NCI-H2171 treated with DMSO at 0.1 percent for 48 hours (cell line): ENCODE measurements around the gene PPP1R14B.
A peak's percentile ranks its signal among the peaks of the same experiment; 100 is the strongest.

Experiments
- DNase-seq: peaks from one replicate; lab custom pipeline; 2025; lab: John Stamatoyannopoulos, UW

The PPP1R14B gene

DNA sequence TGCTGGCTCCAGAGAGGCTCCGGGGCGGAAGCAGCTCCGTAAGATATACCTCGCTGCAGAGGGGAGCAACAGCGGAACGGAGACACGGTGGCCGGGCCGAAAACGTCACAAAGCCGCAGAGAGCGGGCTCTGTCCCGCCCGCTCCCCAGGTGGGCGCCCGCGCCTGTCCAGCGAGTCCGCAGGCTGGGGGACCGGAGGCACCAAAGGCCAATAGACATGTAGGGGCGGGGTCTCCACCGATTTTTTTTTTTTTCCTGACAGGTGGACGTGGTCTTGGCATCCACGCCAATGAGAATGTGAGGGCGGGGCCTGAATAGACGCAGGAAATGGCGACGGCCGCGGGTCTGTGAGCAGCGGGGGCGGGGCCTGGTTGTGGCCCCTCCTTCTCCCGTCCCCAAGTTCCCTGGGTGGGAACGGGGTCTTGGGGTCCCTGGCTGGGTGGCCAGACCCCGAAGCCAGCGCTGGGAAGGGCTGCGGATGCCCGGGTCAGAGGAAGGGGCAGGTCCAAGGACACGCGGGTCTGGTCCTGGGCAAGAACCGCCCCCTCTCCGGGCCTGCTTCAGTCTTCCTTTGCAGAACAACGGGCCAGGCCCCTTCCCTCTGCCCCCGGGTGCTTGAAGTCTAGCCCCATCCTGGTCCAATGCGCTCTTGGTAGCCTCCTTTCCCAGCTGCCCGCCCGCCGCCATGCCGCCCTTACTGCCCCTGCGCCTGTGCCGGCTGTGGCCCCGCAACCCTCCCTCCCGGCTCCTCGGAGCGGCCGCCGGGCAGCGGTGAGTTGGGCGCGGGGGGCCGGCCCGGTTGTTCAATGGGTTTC is 16.4 kb downstream of the PPP1R14B start, which contains the start of gene DNAJC4:
Gene DNAJC4 (plus strand): TSS at position 378 of the 814 bp plus-strand sequence. CDS start 307 bp downstream, at position 685.
- peak; percentile 91 for DNase-seq

DNA sequence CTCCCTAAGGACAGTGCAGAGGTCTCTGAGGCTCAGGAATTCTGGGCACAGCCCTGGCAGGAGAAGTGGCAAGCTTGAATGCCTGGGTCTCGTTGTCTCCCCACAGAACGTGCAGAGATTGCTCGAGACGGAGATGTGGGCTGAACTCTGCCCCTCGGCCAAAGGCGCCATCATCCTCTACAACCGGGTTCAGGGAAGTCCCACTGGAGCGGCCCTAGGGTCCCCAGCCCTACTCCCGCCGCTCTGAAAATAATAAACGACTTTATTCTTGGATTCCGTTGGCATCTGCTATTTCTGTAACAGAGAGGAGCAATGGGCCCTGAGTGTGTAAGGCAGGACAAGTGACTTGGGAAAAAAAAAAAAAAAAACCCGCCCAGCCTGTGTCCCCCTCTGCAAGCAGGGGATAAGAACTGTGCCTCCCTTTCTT is 17.0 kb downstream of the PPP1R14B start:
- DNase-seq, result no peak

DNA sequence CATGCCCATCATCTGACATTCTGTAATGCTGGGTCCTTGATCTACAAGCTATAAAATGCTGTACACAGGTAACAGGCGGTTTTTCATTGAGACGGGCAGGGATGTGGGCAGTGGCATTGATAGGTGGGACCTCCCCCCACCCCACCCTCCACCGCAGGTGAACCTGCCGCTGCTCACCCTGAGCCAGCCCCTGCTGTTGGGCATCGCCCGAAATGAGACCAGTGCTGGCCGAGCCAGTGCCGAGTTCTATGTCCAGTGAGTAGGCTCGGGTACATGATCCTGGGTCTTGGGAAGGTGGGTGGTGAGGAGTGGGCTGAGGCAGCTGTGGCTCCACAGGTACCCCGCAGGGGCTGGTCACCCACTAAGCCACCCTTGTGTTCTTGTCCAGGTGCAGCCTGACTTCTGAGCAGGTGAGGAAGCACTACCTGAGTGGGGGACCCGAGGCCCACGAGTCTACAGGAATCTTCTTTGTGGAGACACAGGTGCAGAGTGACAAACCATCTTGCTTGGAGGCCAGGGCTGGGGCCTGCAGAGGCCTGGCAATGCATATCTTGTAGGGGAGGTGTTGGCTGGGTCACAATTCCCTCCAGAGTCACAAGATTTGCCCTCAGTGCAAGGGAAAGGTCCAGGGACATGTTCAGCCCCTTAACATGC is 17.5 kb downstream of the PPP1R14B start:
- DNase-seq, result no peak

DNA sequence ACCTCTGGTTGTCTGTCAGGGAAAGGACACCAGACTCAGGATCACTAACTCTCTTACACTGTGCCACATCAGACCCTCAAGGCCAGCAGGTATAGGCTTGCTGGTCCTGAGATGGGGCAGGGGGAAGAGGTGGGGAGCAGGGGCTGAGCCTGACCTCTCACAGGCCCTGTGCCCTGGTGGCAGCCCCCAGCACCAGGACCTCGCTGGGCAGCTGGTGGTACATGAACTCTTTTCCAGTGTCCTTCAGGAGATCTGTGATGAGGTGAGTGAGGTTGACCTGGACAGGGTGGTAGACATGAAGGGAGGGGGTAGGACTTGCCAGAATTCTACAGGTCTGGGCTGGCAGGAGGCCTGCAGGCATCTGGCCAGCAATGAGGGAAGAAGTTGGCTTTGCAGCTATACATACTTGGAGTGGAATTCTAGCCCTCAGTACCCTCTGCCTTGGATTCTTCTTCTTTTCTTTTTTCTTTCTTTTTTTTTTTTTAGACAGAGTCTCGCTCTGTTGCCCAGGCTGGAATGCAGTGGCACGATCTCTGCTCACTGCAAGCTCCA is 19.3 kb downstream of the PPP1R14B start:
- no peak for DNase-seq

DNA sequence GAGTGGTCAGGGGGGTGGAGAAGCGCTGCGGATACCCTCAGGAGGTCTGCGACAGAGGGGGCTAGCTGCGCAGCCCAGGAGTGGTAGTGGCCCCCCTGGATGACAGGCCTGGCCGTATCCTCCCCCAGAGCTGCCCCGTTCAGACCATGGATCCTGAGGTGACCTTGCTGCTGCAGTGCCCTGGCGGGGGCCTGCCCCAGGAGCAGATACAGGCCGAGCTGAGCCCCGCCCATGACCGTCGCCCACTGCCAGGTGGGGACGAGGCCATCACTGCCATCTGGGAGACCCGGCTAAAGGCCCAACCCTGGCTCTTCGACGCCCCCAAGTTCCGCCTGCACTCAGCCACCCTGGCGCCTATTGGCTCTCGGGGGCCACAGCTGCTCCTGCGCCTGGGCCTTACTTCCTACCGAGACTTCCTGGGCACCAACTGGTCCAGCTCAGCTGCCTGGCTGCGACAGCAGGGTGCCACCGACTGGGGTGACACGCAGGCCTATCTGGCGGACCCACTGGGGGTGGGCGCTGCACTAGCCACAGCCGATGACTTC is 20.2 kb downstream of the PPP1R14B start:
- DNase-seq, result peak; percentile 52

DNA sequence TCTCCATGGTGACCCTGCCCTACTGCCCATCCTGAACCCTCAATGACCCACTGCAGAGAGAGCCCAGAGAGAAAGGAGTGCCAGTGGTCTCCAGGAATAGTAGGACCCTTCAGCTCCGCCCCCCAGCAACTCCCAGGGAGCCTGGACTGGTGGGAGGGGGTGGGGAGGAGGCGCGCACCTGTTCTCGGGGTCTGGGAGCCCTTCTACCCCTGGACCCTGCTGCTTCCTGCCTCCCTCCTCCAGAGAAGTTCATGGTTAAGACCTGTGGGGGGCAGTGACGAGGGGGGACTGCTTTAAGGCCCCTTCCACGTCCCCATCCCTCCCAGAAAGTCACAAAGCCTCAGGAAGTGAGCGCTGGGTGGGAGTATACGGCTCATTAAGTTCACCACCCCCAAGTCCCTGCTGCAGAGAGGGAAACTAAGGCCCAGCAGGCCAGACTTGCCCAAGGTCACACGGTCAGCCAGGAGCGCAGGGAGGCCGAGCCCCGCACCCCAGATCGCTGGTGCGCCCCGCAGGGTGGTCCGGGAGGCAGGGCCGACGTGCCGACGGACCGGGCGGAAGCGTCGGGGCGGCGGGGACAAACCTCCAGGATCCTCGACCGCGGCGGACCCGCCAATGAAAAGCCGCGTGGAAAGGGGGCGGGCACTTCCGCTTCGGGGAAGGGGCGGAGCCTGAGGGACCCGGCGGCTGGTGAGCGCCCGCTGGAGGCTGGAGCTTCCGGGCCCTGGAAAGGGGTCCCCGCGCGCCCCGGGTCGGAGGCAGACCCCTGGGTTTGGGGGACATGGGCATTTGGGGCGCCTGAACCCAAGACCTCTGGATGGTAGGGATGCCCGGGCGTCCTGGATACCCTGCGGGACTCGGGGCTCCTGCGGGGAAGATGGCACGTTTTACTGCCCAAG is 20.9 kb downstream of the PPP1R14B start, which contains the start of the genes NUDT22 and TRPT1:
Gene NUDT22 (plus strand): TSS at position 667 of the 899 bp plus-strand sequence. CDS start 379 bp downstream, outside the sequence.
Gene TRPT1 (minus strand): TSS at position 579 of the 899 bp plus-strand sequence. CDS start 326 bp downstream, at position 253.
- peak; percentile 83 for DNase-seq

DNA sequence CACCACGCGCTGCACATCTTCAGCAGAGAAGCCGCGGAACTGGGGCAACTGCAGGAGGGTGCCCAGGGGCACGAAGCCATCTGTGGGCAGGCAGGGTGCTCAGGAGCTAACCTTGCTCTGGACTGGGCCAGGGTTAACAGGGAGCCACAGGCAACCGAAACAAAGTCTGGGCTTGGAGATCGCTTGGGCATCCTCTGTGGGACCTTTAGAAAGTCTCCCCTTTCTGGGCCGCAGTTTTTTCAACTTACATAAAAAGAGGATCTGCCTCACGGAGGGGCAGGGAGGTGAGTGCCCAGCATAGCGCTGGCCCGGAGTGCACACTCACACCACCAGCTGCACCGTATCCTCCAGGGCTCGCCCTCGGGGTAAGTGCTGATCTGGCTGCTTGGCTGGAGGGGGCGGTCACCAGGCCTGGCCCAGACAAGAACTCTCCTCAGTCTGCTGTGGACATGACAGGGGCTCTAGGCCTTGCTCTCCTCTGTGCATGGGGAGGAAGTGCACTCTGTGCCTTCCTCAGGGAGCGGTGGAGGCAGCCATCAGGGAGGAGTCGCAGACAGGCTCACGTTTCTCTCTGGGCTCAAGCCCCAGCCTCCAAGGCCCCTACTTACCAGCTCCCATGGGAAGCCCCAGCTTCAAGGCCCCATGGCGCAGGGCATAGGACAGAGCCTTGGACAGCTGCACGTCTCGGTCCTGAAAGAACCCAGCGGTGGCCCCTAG is 21.7 kb downstream of the PPP1R14B start:
- no peak for DNase-seq

DNA sequence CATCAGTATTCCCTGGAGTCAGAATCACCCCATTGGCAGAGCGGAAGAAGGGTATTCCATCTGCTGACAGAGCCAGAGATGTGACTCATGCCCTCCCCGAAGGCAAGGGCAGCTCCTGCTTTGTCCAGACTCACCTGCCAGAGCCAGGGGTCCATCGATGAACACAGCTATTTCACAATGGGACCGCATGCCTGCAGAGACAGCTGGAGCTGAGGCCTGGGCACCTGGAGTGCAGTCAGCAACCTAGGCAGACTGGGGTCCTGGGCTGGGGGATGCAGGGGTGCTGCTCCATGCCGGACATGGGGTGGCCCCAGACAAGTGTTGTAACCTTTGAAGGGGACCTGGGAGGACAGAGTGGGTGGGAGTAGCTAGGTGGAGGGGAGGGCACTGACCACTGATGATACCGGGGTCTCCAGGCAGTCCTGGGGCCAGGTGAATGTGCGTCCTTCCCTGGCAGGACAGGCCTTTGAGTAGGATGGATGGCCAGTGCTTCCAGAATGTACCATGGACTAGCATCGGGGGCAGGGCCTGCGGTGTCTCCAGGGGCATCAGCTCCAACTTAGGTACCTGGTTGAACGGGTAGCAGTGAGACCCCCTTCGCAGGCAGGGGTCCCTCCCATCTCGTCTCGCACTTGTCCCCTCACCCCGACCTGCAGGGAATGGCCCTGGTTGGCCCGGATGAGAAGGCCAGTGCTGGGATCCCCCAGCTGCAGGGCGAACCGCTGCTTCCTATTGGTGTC is 22.4 kb downstream of the PPP1R14B start:
- DNase-seq, result no peak

DNA sequence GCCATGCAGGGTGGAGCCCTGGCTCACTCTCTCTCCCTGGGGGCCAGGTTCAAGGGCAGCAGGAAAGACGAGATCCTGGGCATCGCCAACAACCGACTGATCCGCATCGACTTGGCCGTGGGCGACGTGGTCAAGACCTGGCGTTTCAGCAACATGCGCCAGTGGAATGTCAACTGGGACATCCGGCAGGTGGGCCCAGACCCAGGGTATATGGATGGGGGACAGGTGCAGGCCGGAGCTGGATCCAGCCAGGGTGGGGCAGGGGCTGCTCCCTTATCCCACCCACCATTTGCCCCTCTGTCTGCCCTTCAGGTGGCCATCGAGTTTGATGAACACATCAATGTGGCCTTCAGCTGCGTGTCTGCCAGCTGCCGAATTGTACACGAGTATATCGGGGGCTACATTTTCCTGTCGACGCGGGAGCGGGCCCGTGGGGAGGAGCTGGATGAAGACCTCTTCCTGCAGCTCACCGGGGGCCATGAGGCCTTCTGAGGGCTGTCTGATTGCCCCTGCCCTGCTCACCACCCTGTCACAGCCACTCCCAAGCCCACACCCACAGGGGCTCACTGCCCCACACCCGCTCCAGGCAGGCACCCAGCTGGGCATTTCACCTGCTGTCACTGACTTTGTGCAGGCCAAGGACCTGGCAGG is 23.6 kb downstream of the PPP1R14B start:
- no peak for DNase-seq

DNA sequence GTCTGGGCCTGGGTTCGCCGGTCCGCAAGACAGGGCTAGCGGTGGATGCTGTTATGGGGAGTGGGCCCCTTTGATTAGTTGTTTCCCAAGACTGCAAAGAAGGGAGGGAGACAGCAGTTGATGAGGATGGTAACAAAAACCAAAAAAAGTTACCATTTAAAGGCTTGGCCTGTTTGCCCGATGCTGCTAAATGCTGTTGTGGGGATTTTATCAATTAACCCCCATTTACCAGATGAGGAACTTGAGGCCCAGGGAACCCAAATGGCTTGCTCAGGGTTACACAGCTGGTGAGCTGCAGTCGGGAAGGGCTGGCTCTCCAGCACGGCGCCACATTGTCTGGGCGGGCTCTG is 24.1 kb downstream of the PPP1R14B start:
- DNase-seq, result no peak

DNA sequence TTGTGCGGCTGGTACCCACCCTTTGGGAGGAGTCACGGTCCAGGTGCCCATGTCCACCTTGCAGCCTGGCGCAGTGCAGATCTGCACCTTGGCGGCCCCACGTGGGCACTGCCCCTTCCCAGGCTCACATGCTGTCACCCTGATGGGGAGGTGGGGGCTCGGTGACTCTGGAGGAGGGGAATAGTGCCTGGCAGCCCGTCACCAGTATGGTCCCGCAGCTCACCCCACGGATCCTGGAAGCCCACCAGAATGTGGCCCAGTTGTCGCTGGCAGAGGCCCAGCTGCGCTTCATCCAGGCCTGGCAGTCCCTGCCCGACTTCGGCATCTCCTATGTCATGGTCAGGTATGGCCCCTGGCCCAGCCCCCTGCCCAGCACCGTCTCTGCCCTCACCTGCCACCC is 25.9 kb downstream of the PPP1R14B start:
- no peak for DNase-seq

DNA sequence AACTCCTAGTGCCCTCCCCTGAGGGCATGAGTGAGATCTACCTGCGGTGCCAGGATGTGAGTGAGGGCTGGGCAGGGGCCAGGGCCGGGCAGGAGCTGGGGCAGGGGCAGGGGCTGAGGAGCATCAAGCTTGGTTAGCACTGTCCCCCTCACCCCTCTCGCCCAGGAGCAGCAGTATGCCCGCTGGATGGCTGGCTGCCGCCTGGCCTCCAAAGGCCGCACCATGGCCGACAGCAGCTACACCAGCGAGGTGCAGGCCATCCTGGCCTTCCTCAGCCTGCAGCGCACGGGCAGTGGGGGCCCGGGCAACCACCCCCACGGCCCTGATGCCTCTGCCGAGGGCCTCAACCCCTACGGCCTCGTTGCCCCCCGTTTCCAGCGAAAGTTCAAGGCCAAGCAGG is 26.5 kb downstream of the PPP1R14B start:
- no peak for DNase-seq

DNA sequence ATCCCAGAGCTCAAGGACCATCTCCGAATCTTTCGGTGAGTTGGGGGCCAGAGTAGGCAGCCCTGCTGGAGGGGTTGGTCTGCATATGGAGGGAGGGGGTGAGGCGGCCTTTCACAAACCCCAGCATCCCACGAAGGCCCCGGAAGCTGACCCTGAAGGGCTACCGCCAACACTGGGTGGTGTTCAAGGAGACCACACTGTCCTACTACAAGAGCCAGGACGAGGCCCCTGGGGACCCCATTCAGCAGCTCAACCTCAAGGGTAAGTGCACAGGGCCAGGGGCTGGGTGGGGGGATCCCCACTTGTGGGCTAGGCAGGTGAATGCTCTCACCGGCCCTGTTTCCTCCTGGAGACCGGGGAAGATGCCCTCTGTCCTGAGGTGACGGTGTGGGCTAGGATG is 27.0 kb downstream of the PPP1R14B start:
- DNase-seq, result no peak

DNA sequence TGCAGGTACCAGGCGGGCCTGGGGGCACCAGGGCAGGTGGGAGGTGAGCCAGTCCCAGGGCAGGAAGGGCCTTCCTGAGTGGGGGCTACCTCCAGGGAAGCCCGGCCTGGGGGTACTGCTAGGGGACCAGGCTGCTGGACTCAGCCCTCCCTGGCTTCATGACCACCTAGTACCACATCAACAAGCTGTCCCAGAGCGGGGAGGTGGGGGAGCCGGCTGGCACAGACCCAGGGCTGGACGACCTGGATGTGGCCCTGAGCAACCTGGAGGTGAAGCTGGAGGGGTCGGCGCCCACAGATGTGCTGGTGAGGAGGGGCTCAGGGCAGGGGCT is 27.4 kb downstream of the PPP1R14B start:
- no peak for DNase-seq

DNA sequence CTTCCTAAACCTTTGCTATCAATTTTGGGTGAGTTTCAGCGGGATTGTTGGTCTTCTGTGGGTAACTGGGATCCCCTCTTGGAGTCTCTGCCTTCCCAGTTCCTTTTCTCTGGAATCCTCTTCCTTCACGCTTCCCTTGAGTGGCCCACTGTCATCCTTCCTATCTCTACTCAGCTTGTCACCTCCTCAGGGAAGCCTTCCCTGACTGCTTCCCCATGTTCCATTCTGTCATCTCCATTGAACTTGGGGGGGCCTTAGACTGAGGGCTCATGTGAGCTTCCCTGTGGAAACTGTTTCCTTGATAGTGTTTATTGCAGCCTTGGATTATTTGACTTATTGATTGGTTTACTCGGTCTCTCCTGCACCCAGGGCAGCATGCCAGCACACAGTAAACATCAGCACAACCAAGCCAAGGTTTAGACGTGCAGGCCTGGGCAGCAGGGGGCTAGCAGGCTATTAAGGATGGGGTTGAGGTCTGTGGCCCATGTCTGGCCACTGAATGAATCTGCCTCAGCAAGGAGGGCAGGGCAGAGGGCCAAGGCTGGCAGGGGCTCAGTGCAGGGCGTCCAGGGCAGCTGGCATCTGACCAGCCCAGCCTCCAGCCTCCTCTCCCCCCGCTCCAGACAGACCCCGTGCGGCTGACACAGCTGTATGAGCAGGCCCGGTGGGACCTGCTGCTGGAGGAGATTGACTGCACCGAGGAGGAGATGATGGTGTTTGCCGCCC is 28.0 kb downstream of the PPP1R14B start:
- DNase-seq, result no peak

DNA sequence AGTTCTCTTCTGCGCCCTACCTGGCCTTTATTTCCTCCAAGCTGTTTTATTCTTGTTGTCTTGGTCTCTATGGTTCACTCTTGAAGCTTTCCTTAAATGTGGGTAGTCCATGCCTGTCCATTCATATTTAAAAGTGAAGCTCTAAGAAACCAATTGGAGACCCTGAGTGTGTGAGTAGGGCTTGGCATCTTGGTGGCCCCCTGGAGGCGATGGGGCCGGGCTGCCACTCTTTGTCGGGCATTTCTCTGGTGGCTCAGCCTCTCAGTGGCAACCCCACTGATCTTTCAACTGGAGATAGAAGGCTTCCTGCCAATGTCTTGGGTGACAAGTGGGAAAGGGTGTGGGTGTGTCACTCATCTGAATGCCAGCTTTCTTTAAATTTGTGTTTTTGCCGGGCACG is 29.9 kb downstream of the PPP1R14B start:
- no peak for DNase-seq

DNA sequence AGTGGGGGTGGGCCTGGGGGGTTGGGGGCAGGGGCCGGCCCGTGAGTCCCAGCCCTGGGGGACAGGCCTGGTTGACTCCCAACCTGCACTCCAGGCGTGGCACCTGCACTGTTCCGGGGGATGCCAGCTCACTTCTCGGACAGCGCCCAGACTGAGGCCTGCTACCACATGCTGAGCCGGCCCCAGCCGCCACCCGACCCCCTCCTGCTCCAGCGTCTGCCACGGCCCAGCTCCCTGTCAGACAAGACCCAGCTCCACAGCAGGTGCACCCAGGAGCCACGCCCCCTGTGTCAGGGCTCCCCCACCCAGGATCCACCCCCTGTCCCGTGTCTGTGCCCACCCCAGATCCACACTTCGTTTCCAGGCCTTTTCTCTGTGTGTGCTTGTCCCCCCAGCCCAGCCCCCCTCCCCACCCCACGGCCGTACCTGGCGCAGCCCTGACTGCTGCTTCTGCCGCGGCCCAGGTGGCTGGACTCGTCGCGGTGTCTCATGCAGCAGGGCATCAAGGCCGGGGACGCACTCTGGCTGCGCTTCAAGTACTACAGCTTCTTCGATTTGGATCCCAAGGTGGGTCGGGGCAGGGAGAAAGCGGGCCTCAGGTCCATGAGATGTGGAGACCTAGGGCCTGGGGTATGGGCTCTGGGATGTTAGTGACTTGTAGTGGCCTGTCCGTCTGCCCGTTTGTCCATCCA is 35.4 kb downstream of the PPP1R14B start:
- DNase-seq, result no peak

DNA sequence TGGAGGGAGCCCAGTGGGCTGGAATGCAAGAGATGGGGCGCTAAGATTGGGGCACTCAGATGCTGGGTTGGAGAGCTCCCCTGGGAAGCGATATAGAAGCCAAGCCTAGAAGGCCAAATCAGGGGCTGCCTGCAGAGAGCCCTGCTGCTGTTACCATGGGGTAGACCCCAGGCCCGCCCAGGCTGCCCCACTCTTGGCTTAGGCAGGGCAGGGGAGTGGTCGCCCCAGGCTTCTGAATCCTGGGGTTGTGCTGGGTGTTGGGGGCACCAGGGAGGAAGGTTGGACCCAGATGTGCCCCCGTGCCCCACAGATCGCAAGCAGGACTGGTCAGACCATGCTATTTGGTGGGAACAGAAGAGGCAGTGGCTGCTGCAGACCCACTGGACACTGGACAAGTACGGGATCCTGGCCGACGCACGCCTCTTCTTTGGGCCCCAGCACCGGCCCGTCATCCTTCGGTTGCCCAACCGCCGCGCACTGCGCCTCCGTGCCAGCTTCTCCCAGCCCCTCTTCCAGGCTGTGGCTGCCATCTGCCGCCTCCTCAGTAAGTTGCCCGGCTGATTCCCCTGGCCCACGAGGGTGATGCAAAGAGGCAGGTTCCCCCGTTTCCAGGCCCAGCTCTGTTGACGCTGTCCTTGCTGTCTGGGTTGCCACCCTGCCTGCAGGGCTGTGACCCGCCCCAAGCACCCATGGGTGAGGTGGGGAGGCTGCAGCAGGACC is 36.3 kb downstream of the PPP1R14B start:
- peak; percentile 15 for DNase-seq
